K562 (cell line): Measurements from ENCODE around the gene XIRP1. TPM values are rescaled to one million over a fixed set of nuclear protein-coding genes. Genes with fewer than 3 reads are reported as not detected.

ENCODE experiments used
- ETV1 ChIP-seq: fragments of 450-650 bp; conservative IDR thresholded peaks from 2 replicates; pipeline ENCODE4 v1.6.1; 2016; ENCODE audit warnings: missing genetic modification characterization, control low read depth, low read depth, missing compliant biosample characterization
- EZH2 ChIP-seq: IDR thresholded peaks from 2 replicates; pipeline ENCODE4 v1.6.1; 2012; ENCODE audit warnings: low read depth, mild to moderate bottlenecking, inconsistent platforms, low read length, borderline replicate concordance
- KAT2B ChIP-seq: IDR thresholded peaks from one replicate; pipeline ENCODE4 v1.6.1; 2012; ENCODE audit warnings: low read depth, mild to moderate bottlenecking, control low read depth, inconsistent platforms, low read length, moderate library complexity
- MBD1 ChIP-seq: fragments of 250-450 bp; sonication (Bioruptor Pico); IDR thresholded peaks from 2 replicates; pipeline ENCODE4 v1.8.0; 2022; ENCODE audit warnings: inconsistent platforms
- NCOA4 ChIP-seq: fragments of 450-650 bp; IDR thresholded peaks from 2 replicates; pipeline ENCODE4 v1.6.1; 2018; ENCODE audit warnings: mild to moderate bottlenecking; ENCODE audit not compliant: partially characterized antibody
- PHF20 ChIP-seq: fragments of 450-650 bp; IDR thresholded peaks from 2 replicates; pipeline ENCODE4 v1.6.1; 2018; ENCODE audit not compliant: partially characterized antibody
- POLR2B ChIP-seq: fragments of 450-650 bp; IDR thresholded peaks from 2 replicates; pipeline ENCODE4 v1.6.1; 2018; ENCODE audit warnings: low read depth; ENCODE audit not compliant: partially characterized antibody
- POLR3G ChIP-seq: IDR thresholded peaks from 2 replicates; pipeline ENCODE4 v1.6.1; 2011; ENCODE audit not compliant: insufficient read length, insufficient replicate concordance; ENCODE audit errors: extremely low read depth
- RBFOX2 ChIP-seq: fragments of 200-400 bp; formaldehyde crosslinking; IDR thresholded peaks from 2 replicates; pipeline ENCODE4 v1.6.1; 2017; ENCODE audit warnings: low read depth, mild to moderate bottlenecking, low read length, moderate library complexity
- REST ChIP-seq, 2 experiments: fragments of 450-650 bp; formaldehyde crosslinking in 1 of 2; IDR thresholded peaks; 2 replicates each; pipeline versions ENCODE4 v1.4.0 to v1.6.1; 2014 to 2020; ENCODE audit warnings: mild to moderate bottlenecking in 2 of 2, borderline replicate concordance in 1 of 2, low read depth in 1 of 2
- RHOXF2B ChIP-seq: fragments of 250-450 bp; sonication (Bioruptor Pico); conservative IDR thresholded peaks from 2 replicates; pipeline ENCODE4 v1.5.1; 2021
- SAFB2 ChIP-seq: fragments of 200-400 bp; formaldehyde crosslinking; IDR thresholded peaks from 2 replicates; pipeline ENCODE4 v1.6.1; 2018; ENCODE audit warnings: borderline replicate concordance, low read length, low read depth, moderate library complexity; ENCODE audit not compliant: severe bottlenecking
- TCF15 ChIP-seq: fragments of 250-450 bp; sonication (Bioruptor Pico); IDR thresholded peaks from 2 replicates; pipeline ENCODE4 v1.8.0; 2022; ENCODE audit warnings: moderate library complexity, mild to moderate bottlenecking, inconsistent platforms
- ZFP36 ChIP-seq: fragments of 150-350 bp; IDR thresholded peaks from 2 replicates; pipeline ENCODE4 v1.6.1; 2018; ENCODE audit warnings: low read length, low read depth; ENCODE audit not compliant: partially characterized antibody
- polyA plus RNA-seq, 8 experiments: library from polyadenylated mRNA; depleted of rRNA in 4 of 8; stranded (reverse) in 5 of 8; unstranded in 3 of 8; fragments of >200 nt; fragmentation: Nextera tagmentation in 2 of 8; fragmentation: Illumina TruSeq in 1 of 8; extraction: Ambion mirVana in 2 of 8; extraction: Trizol in 1 of 8; gene quantifications; 2 replicates each; pipeline versions ENCODE4 v1.2.1 to v1.2.3, GENCODE V29; 2011 to 2014; ENCODE audit warnings: inconsistent platforms in 1 of 8, missing spikeins in 1 of 8
- total RNA-seq, 7 experiments: library from RNA; depleted of rRNA in 6 of 7; stranded (reverse); fragments of >200 nt in 6 of 7; fragmentation: Illumina TruSeq in 2 of 7; extraction: Trizol in 2 of 7; gene quantifications; 2 replicates each; pipeline versions ENCODE4 v1.2.1 to v1.2.3, GENCODE V29; 2011 to 2021; ENCODE audit warnings: low replicate concordance in 1 of 7

Gene XIRP1
- total and polyA plus RNA-seq, 9 of the 15 experiments (the other 6 are each of a cell fraction or from before 2014, with no cell fraction given): 0.03 to 0.27 (median 0.08) TPM; not detected in 3

GRCh38 chr3:39166134-39166710, 26.2 kb downstream of the XIRP1 start (continued):
- peak; percentile 10; the same call in 1 of the 2 replicates for TF ChIP-seq REST (IDR thresholded peaks at IDR 0.05; ENCODE audit: borderline replicate concordance)
- TF ChIP-seq REST (CRISPR knock-in tag; IDR thresholded peaks at IDR 0.05; ENCODE audit: low read depth): no peak
- TF ChIP-seq SAFB2: no peak
- no peak for TF ChIP-seq RBFOX2
- peak; percentile 95 for TF ChIP-seq ETV1 (tag)
- no peak for TF ChIP-seq RHOXF2B
- no peak for TF ChIP-seq KAT2B
- TF ChIP-seq PHF20: no peak
- no peak for TF ChIP-seq NCOA4
- no peak for TF ChIP-seq TCF15 (CRISPR knock-in tag)
- no peak for TF ChIP-seq ZFP36
- TF ChIP-seq POLR2B: no peak
- TF ChIP-seq EZH2: no peak
- no peak for TF ChIP-seq MBD1 (CRISPR knock-in tag)
- TF ChIP-seq POLR3G: no peak
